Stimulated activated CD4-positive, alpha-beta T cell treated with anti-CD3 and anti-CD28 coated beads, Interleukin-1b, Interleukin-23, amount 100 ng/mL, for 1 hour (primary cell): Measurements from ENCODE around the gene KCTD21.

Experiments used
- DNase-seq, 2 donors: peaks; one replicate each; pipeline ENCODE4 v3.0.0-alpha.2; 2020; ENCODE audit warnings: low read depth in 2 of 2

The KCTD21 gene

GRCh38 chr11:78200553-78200952, 12.1 kb upstream of the KCTD21 start:
- no peak for DNase-seq

- no peak for DNase-seq
Measured at GRCh38 chr11:78200061-78200460, 11.6 kb upstream of the KCTD21 start.

- no peak for DNase-seq
Measured at GRCh38 chr11:78199653-78200015, 11.2 kb upstream of the KCTD21 start.

- DNase-seq: no peak
Measured at GRCh38 chr11:78199015-78199652, 10.7 kb upstream of the KCTD21 start.

GRCh38 chr11:78197816-78198215, 9.4 kb upstream of the KCTD21 start:
- no peak for DNase-seq

- DNase-seq: no peak
Measured at GRCh38 chr11:78196661-78197091, 8.2 kb upstream of the KCTD21 start.

- no peak for DNase-seq
Measured at GRCh38 chr11:78195917-78196560, 7.6 kb upstream of the KCTD21 start.

- DNase-seq: no peak
Measured at GRCh38 chr11:78194490-78194889, 6.1 kb upstream of the KCTD21 start.

GRCh38 chr11:78193806-78194205, 5.4 kb upstream of the KCTD21 start:
- no peak for DNase-seq

GRCh38 chr11:78192911-78193351, 4.5 kb upstream of the KCTD21 start:
- DNase-seq: no peak

GRCh38 chr11:78192223-78192719, 3.8 kb upstream of the KCTD21 start:
- no peak for DNase-seq

GRCh38 chr11:78190871-78191538, 2.6 kb upstream of the KCTD21 start:
- no peak for DNase-seq

GRCh38 chr11:78190374-78190773, 1.9 kb upstream of the KCTD21 start:
- DNase-seq: no peak

GRCh38 chr11:78189851-78190250, 1.4 kb upstream of the KCTD21 start:
- no peak for DNase-seq

GRCh38 chr11:78189174-78189724, 823 bp upstream of the KCTD21 start:
- no peak for DNase-seq

GRCh38 chr11:78187366-78188285, 800 bp downstream of the KCTD21 start:
- DNase-seq: peak; percentile 14 to 37

- DNase-seq: no peak
Measured at GRCh38 chr11:78181185-78181584, 7.2 kb downstream of the KCTD21 start.

GRCh38 chr11:78180751-78181150, 7.7 kb downstream of the KCTD21 start:
- no peak for DNase-seq

- DNase-seq: no peak
Measured at GRCh38 chr11:78179459-78180071, 8.9 kb downstream of the KCTD21 start.

- no peak for DNase-seq
Measured at GRCh38 chr11:78177216-78177615, 11.2 kb downstream of the KCTD21 start.

GRCh38 chr11:78176605-78177141, 11.8 kb downstream of the KCTD21 start:
- DNase-seq: no peak
